Right renal pelvis (tissue), 4 donors: ENCODE measurements around the gene KLHL17. TPM values are rescaled to one million over a fixed set of nuclear protein-coding genes. Genes with fewer than 3 reads are reported as not detected.

Source experiments
- DNase-seq, 4 donors: peaks; one replicate each; pipeline ENCODE4 v3.0.0-alpha.2; 2013; ENCODE audit warnings: low read depth in 4 of 4, low spot score in 3 of 4, missing footprints in 1 of 4
- polyA plus RNA-seq, 4 donors: library from polyadenylated mRNA; unstranded; fragments of 120-200 nt; gene quantifications; one replicate each; pipeline ENCODE4 v1.2.1, GENCODE V29; 2013; ENCODE audit not compliant: insufficient read length in 4 of 4

The KLHL17 gene
- polyA plus RNA-seq, 4 donors = 9.3 to 15.2 (median 11.3) TPM

DNA sequence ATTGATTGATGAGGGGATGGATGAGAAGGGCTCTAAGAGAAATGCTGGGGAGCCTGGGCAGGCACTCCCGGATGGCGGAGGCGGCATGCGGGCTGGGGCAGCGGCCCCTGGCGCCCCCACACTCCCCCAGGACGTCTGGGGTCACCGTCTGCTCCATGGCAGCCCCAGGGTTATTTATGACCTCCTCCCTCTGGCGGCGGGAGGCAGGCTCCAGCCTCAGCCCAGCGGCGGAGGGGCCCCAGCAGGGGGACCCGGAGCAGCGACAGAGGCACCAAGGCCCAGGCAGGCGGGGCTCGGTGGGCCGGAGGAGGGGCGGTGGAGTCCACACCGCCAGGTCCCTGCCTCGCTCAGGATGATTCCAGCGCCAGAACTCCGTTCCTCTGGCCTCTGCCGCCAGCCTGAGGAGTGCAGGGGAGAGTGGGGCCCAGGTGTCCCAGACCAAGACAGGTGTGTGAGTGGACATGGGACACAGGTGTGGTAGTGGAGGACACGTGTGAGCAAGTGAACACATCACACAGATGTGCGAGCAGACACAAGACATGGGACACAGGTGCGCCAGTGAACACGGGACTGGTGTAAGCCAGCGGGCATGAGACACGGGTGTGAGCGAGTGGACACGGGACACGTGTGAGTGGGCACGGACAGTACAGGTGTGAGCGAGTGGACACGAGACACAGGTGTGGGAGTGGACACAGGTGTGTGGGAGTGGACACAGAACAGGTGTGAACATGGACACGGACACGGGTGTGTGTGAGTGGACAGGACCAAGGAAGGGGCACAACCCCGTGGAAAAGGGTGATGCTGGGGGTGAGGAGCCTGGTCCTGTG, 39.2 kb upstream of the KLHL17 start:
- peak in 3 of 4 donors; percentile 82 to 87 (median 85) for DNase-seq

DNA sequence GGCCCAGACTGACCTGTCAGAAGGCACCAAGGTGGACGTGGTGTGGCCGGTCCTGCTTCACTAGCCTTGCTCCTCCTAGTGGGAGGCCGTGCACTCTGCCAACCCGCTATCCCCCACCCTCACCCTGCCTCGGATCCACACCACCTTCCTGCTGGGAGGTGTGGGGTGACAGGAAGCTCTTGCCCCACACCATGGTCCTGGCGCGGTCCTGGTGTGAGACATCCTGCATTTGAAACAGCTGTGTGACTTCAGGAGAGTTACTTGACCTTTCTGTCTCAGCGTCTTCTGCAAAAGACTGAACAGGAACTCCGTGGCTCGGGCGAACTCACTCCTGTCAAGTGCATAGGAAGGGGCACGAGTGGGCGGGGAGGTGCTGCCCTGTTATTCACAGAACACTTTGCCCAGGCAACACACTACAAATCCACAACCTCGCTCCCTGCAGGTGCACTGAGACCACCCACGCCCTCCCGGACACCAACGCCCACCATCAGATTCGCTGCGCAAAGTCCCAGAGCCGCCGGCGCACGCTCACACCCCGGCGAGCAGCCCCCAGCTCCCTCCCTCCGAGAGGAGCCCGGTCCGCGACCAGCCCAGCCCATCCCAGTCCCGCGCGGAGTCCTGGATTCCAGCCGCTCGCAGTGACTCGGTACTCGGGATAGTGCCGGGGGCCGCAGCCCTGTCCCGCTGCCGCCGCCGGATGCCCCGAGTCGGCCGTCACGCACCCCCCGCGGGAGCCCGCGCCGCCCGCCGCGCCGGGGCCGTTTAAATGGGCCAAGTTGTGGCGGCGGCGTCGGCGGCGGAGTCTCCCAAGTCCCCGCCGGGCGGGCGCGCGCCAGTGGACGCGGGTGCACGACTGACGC, 37.0 kb upstream of the KLHL17 start, which contains the start of gene SAMD11:
Gene SAMD11 (plus strand): TSS at position 793 of the 860 bp plus-strand sequence. CDS start 509 bp downstream, outside the sequence.
- peak in 2 of 4 donors; percentile 80 to 82 for DNase-seq

DNA sequence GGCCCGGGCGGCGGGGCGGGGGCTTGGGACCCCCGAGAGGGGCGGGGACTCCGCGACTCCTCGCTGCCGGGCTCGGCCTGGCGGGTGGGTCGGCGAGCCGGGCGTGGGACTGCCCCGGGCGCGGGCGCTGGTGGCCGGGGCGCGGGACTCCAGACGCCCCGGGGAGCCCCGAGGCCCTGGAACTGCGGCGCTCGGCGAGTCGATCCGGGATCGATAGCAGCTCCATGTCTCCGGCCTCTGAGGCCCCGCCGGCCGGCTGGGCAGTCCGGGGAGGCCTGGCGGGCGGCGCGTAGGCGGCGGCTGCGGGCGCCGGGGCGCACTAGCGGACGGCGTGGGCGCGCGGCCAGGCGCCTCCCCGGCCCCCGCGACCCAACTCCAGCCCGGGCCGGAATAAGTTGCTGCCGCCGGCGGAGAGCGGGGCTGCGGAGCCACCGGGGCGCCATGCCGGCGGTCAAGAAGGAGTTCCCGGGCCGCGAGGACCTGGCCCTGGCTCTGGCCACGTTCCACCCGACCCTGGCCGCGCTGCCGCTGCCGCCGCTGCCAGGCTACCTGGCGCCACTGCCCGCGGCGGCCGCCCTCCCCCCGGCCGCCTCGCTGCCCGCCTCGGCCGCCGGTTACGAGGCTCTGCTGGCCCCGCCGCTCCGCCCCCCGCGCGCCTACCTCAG, 36.3 kb upstream of the KLHL17 start:
- DNase-seq = no peak

DNA sequence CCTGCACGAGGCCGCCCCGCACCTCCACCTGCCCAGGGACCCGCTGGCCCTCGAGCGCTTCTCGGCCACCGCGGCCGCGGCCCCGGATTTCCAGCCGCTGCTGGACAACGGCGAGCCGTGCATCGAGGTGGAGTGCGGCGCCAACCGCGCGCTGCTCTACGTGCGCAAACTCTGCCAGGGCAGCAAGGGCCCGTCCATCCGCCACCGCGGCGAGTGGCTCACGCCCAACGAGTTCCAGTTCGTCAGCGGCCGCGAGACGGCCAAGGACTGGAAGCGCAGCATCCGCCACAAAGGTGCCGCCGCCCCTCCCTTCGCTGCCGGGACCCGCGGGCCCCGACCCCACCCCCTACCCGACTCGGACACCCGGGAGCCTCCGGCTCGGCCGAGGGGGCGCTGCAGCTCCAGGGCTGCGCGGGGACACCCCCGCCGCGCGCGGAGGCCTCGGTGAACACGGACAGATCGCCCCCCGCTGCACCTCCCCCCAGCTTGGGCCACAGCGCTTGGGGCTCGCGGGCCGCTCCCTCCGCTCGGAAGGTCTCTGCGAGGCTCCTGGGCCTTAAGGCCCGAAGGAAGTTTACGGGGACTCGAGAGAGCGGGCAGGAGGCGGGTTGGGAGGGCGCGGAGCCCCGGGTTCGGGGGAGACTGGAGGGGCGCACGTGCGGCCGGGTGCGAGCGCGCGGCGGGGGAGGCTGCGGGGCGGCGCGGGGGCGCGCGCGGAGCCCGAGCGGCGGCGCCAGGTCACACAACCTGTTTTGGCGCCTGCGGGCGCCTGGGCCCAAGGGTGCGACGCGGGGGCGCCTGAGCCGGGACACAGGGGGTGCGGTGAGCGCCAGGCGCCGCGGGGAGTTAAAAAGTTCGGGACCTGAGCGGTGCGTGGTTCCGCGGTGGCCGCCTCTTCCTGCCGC, 35.5 kb upstream of the KLHL17 start:
- DNase-seq = no peak

DNA sequence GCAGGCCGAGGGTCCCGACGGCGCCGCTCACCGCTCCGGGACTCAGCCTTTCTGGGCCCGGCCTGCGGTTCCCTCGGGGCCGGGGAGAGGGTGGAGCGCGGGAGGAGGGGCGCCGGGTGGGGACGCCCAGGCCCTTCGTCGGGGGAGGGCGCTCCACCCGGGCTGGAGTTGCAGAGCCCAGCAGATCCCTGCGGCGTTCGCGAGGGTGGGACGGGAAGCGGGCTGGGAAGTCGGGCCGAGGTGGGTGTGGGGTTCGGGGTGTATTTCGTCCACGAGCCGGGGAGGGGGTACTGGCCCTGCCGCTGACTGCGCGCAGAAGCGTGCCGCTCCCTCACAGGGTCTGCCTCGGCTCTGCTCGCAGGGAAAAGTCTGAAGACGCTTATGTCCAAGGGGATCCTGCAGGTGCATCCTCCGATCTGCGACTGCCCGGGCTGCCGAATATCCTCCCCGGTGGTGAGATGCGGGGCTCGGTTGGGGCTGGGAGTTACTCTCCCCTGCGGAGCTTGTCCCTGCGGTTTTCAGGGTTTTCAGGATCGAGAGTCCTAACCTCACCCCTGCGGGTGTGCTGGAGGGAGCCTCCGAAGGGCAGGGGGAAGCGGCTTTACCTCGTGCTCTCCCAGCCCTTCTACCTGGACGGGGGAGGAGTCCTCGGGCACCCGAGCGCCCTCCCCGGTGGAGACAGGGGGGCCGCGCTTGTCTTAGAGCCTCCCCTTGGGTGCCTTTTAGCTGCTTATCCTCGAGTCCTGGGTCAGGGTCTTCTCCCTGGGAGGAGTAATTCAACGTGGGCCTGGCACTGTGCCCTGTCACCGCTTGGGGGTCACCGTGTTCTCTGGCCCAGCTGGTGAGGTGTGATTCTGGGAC, 34.6 kb upstream of the KLHL17 start:
- DNase-seq = no peak

DNA sequence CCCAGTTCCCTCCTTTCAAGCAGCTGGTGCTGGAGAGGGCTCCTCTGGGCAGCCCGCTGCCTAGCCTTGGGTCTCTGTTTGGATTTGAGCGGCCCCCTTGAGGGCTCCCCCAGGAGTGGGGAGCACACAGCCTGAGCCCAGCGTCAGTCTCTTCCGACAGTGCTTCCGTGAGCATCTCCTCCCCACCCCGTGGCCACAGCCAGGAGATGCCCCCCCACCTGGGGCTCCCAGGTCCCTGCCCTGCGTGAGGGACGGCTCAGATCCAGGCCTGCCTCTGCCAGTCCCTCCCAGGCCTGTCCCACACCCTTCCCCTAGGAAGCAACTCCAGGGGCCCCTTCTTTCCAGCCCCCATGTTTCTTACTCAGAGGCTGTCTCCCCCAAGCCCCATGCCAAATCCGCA, 33.1 kb upstream of the KLHL17 start:
- DNase-seq = no peak

DNA sequence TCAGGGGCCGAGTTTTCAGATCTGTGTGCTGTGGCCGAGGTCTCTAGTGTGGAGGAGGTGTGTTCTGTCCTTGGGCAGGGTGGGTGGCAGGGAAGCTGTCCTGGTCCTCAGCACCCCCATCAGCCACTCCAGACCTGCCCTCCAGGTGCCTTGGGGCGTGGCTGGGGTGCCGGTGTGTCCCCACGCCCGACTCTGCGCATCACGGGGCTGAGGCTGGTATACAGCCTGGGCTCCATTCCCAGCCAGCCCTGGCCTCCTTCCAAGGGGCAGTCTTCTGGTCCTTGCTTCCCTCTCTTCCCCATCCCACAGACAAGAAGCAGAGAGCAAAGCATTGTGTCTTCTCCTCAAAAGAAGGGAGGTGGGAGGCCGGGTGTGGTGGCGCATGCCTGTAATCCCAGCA, 32.6 kb upstream of the KLHL17 start:
- no peak for DNase-seq

DNA sequence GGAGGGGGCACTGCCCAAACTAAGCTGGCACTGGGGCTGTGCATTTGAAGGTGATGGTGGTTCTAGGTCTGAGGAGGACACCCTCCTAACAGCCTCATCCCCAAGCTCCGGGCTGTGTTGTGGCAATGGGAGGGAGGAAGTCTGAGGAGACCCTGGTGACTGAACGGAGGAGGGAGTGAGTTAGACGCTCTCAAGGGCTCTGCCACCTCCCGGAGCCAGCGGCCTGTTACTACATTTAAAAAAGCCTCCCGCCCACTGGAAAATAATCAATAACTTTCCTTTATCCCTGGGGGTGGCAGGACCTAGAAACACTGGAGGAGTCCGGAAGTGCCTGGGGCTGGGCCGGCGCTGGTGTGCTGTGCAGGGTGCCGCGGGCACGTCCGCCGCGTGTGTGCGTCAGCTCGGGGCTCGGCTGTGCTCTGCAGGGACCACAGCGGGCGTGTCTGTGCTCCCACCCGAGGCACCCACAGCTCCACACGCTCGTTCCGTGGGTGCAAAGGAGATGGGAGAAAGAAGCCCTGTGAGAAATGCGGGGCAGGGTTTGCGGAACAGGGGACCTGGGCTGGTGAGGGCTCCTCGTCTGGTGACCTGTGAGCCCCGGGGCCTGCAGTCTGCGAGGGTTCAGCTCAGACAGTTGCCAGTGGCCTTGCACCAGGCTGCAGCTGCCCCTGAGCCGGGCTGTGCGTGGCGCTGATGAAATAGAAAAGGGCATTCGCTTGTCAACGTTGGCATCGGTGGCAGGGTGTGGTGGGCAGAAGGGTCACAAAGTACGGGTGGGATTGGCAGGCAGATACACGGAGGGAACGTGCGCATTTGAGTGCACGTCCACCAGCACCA, 31.3 kb upstream of the KLHL17 start:
- no peak for DNase-seq

DNA sequence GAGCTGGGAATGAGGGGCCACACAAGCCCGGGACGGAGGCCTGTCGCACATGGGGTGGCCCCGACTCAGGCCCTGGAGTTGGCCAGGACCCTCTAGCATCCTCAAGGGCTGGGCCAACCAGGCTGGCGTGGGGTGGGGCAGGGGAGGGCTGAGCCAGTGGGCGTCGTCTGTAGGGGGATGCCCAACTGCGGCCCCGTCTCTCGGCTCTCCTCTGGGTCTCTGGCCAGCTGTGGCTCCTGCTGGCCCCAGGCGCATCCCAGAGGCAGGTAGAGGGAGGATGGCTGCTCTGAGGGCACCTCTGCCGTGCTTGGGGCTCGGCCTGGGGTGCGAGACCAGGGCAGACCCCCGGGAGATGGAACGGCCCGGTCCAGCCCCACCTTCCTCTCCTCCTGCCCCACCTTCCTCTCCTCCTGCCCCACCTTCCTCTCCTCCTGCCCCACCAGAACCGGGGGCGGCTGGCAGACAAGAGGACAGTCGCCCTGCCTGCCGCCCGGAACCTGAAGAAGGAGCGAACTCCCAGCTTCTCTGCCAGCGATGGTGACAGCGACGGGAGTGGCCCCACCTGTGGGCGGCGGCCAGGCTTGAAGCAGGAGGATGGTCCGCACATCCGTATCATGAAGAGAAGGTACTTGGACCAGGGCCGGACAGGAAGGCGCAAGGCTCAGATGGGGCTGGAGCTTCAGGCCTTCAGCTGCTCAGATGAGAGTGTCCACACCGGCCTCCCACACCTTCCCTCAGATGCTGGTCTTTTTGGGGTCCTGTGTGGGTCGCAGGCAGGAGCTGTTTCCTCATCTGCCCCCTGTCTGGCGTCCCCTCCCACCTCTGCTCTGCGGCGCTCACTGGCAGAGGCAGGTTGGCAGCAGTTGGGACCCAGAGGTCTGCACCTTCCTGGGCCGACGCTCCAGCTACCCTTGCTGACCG, 30.4 kb upstream of the KLHL17 start:
- no peak for DNase-seq

DNA sequence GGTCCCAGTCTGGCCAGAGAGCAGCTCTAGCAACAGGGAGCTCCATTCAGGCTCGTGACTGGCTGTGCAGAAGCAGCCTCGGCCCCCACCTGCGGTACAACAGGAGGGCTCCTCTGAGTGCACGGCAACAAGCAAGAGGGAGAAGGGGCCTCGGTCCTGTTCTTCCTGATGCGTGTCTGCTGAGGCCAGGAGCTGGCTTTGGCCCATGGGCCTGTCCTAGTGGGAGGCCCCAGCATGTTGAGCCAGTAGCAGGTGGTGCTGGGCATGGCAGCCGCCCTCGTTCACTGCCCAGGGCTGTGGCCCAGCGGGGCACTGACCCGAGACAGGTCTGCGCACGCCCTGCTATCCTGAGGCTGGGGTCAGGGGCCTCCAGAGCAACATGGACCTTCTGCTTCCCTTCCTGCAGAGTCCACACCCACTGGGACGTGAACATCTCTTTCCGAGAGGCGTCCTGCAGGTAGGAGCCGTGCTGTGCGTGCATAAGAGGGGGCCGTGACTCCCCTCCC, 29.7 kb upstream of the KLHL17 start:
- DNase-seq = no peak

DNA sequence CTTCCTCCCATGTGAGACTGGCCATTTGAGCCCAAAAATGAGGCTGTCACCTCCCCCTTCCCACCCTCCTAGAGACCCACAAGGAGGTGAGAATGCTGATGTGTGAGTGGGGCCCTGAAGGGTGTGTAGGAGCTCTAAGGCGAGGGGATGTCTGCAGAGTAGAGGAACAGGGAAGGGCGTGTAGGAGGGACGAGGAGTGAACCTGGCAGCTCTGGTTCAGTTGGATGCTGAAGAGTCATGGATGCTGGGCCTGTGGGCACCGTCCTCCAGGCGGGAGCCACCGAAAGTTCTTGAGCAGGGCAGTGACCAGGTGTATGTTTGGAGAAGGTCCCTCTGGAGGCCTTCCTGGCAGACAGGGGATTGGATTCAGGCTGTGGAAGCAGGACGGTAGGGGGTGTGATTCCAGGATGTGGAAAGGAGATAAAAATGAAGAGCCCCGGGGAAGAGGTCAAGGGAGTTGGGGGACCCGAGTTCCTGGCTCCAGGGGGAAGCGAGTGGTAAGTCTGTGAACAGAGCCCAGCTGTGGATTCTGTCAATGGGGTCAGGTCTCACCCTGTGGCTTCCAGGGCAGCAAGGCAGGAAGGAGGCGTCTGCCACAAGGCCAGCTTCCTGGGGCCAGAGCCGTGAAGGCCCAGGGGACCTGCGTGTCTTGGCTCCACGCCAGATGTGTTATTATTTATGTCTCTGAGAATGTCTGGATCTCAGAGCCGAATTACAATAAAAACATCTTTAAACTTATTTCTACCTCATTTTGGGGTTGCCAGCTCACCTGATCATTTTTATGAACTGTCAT, 28.8 kb upstream of the KLHL17 start:
- DNase-seq = no peak

DNA sequence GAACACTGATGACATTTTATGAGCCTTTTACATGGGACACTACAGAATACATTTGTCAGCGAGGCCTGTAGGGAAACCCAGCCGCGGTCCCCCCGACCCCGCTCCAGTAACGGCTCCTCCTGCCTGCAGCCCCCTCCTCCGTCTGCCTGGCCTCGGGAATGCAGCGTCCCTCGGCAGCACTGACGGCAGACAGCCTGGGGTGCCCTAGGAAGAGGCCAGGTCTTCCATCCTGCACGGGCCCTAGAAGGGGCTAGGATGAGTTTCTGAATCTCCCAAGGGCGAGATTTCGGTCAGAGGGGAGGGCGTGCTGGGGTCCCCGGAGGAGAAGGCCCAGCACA, 28.2 kb upstream of the KLHL17 start:
- no peak for DNase-seq

DNA sequence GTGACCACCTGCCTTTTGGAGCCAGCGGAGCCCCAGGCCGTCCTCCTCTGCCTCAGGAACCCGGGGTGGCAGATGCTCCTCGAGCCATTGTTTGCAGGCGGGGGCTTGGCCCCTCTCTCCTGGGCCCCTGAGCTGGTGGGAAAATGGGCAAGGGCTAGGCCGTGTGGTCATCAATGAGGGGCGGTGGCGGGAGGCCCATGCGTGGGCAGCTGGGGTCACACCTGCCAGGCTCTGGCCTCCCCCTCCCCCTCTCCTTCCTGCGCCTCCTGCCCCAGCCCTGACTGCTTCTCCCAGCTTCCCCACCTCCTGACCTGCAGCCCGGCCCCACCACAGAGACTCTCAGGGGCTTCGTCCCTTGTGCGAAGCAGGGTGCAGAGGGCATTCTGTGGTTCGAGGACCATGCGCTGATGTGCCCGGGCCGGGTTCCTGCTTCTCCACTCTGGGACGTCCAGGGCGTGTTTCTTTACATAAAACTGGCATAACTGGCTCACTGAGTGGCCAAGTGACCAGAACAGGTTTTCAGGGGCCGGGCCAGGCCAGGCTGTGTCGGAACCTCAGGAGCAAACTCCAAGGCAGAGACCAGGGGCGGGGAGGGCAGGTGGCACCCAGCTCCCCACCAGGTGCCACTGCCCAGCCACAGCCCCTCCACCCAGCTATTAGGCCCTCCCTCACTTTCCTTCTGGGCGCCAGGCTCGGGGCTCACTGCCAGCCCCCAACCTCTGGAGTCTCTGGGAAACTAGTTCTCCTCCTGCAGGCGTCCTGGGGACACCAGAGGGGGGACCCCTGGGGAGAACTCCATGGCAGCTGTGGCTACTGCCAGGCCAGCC, 27.4 kb upstream of the KLHL17 start:
- DNase-seq = no peak

DNA sequence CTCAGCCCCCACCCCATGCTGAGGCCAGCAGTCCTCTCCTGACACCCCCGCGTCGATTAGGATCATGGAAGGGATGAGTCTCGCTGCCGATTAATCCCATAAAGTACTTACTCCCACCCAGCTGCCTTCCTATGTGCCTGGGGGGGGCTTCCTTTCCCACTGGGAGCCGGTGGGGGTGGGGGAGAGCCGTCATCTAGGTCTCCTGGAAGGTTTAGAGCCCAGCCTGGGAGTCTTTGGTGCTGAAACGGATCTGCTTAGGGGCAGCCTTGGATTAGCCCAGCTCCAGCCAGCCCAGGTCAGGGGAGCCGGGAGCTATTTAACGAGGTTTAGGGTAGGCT, 26.8 kb upstream of the KLHL17 start:
- no peak for DNase-seq

DNA sequence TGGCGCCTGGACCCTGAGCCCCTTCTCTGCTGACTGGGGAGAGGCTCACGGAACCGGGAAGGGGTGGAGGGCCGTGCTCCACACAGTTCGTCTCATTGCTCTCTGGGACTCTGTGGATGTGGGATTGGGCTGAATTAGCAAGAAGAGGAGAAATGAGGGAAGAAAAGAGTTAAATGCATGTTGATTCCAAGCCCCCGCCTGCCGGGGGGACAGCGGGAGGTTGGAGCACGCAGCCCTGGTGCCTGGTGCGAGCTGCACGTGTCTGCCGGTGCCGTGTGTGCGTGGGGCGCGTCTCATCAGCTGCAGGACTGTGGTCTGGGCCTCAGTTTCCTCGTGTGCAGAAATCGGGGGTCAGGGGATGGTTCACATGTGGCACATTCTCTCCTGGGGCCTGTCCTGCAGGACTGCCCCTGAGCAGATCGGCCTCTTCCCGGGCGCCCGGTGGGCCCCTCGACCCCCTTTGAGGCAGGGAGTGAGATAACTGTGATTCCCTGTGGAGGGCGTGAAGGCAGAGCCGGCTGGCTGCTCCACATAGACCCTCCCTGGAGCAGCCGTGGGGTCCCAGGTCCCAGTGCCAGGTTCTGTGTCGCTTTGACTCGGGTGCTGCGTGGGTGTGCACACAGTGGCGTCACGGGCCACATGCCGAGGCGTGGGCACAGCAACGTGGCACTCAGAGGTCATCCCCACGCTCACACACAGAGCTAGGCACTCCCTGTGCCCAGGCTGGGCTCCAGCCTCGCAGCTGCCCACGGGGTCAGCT, 25.2 kb upstream of the KLHL17 start:
- no peak for DNase-seq
